Mucosa of stomach (tissue), 1 donor: Measurements from ENCODE around the gene KCTD2.
"Not testable (repeated sequence)": the region's sequence is repeated elsewhere in the genome, so short reads cannot be mapped to it uniquely, and the experiment has no call there.

Source experiments
- H3K27me3 ChIP-seq: one replicate; pipeline ENCODE4 v1.7.0; 2013; ENCODE audit warnings: mild to moderate bottlenecking, low read length; ENCODE audit not compliant: control insufficient read depth, insufficient read depth
- H3K36me3 ChIP-seq: one replicate; pipeline ENCODE4 v1.7.0; 2013; ENCODE audit warnings: low read length; ENCODE audit not compliant: control insufficient read depth, insufficient read depth
- H3K4me1 ChIP-seq: one replicate; pipeline ENCODE4 v1.7.0; 2013; ENCODE audit warnings: mild to moderate bottlenecking, low read length; ENCODE audit not compliant: control insufficient read depth, insufficient read depth
- H3K4me3 ChIP-seq: one replicate; pipeline ENCODE4 v1.7.0; 2013; ENCODE audit warnings: low read length
- H3K9ac ChIP-seq: one replicate; pipeline ENCODE4 v1.7.0; 2013; ENCODE audit warnings: mild to moderate bottlenecking, low read length, moderate library complexity
- H3K9me3 ChIP-seq: one replicate; pipeline ENCODE4 v1.7.0; 2013; ENCODE audit warnings: mild to moderate bottlenecking, low read length, moderate library complexity; ENCODE audit not compliant: control insufficient read depth
- donor health status: Pancreatic carcinoma.

The KCTD2 gene

DNA sequence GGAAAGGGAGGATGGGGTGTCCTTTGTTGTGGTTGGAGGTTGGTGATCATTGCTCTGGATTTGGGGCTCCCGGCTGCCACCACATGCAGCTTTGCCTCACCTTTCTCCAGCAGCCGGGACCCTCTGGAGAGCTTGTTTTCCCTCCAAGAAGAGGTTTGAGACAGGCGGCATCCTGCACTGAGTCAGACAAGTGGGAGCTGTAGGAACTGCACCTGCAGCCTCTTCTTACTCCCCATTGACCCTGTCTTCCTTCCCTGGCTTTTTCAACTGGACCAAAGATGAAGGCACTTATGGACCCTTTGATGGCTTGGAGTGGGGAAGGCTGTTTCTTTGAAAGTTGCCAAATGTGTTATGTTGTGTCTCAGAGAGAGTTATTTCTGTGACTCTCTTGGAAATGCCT lies 16.6 kb downstream of the KCTD2 start:
- H3K27me3 ChIP-seq, result no peaks in the 10 kb centered on the region
- H3K9ac ChIP-seq, result no peak overlapping the region
- no peaks in the 10 kb centered on the region for H3K4me1 ChIP-seq
- peaks cover 31% of the 10 kb centered on the region for H3K36me3 ChIP-seq
- no peak overlapping the region for H3K4me3 ChIP-seq
- H3K9me3 ChIP-seq, result no peaks in the 10 kb centered on the region

DNA sequence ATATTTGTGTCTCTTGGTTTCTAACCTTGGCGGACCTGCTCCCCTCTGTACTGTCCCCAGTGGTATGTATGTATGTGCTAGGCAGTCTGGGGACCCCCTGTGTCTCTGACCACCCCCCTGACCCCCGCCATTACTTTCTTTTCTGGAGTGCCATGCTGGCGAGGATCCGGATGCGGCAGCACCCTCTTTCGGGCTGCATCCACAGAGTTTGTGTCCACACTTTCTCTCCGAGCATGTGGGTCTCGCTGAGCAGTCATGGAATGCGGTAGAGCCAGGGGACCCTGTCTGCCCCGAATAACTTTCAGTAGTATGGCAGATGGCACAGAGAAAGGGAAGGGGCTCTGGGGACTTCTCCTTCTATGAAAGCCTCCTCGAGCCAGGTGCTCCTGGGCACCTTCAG lies 17.0 kb downstream of the KCTD2 start:
- H3K4me3 ChIP-seq, result no peak overlapping the region
- H3K9ac ChIP-seq, result no peak overlapping the region
- H3K36me3 ChIP-seq, result peaks cover 31% of the 10 kb centered on the region
- no peaks in the 10 kb centered on the region for H3K9me3 ChIP-seq
- H3K27me3 ChIP-seq, result no peaks in the 10 kb centered on the region
- H3K4me1 ChIP-seq, result no peaks in the 10 kb centered on the region

DNA sequence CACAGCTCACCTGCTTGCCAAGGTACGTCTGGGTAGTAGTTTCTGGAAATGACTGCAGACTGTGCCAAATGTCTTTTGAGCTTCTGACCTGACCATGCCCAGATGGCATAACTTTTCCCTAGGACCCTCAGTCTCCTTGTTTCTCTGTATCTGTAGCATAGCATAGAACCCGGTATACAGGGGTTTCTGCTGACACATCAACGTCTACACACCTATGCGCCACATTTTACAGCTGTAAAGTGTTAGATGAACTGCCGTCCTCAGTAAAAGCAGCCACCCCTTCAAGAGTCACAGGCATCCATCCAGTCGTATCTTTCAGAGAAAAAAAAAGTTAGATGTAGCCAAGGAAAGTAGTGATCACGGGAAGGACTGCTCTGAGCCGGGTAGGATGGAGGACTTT lies 17.4 kb downstream of the KCTD2 start:
- no peaks in the 10 kb centered on the region for H3K27me3 ChIP-seq
- no peaks in the 10 kb centered on the region for H3K4me1 ChIP-seq
- peaks cover 31% of the 10 kb centered on the region for H3K36me3 ChIP-seq
- H3K4me3 ChIP-seq, result no peak overlapping the region
- H3K9ac ChIP-seq, result no peak overlapping the region
- H3K9me3 ChIP-seq, result no peaks in the 10 kb centered on the region

DNA sequence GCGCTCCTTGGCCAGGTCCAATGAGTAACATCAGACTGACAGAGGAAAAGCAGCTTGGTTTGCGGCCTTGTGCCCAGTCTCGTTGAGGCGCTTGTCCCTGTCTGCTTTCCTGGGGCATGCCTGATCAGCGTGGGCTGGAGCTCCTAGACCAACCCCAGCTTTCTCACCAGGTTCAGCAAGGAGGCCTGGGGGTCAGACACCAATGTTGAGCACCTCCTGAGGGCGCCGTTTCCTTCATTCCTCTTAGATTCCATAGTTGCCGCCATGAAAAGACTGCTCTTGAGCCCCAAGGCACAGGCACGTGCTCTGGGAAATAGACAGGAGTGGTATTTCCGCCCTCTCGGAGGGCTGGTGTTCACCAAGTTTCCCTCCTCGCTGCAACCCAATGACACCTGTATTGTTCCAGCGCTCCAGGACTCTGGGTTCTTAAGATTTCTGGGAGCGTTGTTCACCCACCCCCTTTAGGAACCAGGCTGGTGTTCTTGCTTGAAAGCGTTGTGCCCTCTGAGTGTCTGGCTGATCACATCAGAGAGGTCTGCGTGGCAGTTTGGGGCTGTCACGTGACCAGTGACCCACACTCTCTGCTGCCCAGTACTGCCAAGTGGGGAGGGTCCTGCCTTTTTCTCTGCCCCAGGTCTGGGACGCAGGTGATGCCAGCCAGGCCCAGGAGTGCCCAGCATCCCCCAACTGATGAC lies 18.0 kb downstream of the KCTD2 start:
- Histone ChIP-seq H3K36me3 (peaks cover 31% of the 10 kb centered on the region), H3K9me3 (no peaks in the 10 kb centered on the region), H3K9ac (no peak overlapping the region), H3K27me3 (no peaks in the 10 kb centered on the region), H3K4me1 (no peaks in the 10 kb centered on the region), H3K4me3 (no peak overlapping the region)

DNA sequence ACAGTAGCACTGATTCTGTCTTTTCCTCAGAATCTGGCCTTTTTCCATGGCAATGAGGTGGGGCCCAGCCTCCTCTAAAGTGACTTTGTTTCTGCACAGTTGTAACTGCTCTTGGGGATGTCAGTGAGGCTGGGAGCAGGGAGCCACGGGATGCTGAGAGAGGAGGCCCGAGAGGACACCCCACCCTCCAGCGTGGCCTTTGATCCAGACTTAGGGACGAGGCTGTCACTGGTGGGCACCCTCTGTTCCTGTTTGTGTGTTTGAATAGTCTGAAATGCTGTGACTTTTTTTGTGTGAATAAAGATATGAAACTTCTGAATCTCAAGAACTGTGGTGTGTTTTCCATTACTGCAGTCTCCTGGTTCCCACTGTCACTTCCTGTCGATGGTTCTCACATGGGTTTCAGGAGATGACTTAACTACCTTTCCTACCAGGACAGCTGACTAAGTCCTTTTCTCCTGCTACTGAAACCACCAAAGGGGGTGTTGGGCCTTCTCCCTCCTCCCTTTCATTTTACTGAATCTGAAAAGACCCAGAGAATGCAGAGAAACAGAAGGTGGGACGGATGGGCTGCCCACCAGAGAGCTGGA lies 18.6 kb downstream of the KCTD2 start:
- Histone ChIP-seq H3K9ac (no peak overlapping the region), H3K36me3 (peaks cover 30% of the 10 kb centered on the region)

DNA sequence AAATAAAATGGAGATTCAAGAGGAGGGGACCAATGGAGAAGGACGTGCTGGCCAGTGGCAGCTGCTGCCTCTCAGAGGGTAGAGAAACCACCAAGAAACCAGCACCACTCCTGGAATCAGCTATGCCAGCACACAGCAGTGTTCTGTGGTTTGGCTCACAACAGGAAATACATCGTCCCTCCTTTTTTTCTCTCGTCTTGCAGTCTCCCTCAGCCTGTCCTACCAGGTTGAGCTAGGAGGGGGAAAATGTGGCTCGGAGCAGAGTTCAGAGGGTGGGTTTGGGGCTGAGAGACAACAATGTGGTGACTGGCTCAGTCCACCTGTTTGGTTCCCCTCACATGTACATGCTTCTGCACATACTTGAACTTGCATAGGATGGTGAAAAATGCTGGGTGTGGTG lies 20.8 kb downstream of the KCTD2 start:
- Histone ChIP-seq H3K4me3 (no peak overlapping the region), H3K27me3 (no peaks in the 10 kb centered on the region), H3K9ac (no peak overlapping the region), H3K36me3 (peaks cover 18% of the 10 kb centered on the region), H3K4me1 (no peaks in the 10 kb centered on the region), H3K9me3 (no peaks in the 10 kb centered on the region)

More for the DNA sequence above, 18.6 kb downstream of the KCTD2 start:
- Histone ChIP-seq H3K4me3 (no peak overlapping the region), H3K9me3 (no peaks in the 10 kb centered on the region), H3K27me3 (no peaks in the 10 kb centered on the region), H3K4me1 (no peaks in the 10 kb centered on the region)

- peaks cover 9% of the 10 kb centered on the region for H3K36me3 ChIP-seq
- no peak overlapping the region for H3K4me3 ChIP-seq
- H3K9me3 ChIP-seq, result no peaks in the 10 kb centered on the region
- H3K4me1 ChIP-seq, result no peaks in the 10 kb centered on the region
- no peak overlapping the region for H3K9ac ChIP-seq
- no peaks in the 10 kb centered on the region for H3K27me3 ChIP-seq
Measured at GRCh38 chr17:75068750-75069149, 21.7 kb downstream of the KCTD2 start.

DNA sequence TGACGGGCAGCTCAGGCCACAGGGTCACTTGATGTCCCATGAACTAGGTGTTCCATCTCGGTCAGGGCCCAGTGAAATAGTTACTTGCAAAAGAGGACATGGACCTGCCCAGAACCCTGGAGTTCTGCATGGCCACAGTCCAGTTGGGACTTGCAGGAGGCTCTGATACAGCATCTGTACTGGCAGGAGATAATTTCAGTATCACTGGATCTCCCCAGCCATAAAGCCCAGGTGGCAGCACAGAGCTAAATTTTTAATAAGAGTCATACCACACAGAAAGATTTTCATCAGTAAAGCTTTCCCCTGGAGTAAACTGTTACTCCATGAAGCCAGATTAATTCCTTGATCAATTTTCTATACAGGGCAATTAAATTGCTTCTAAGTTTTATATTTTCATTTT lies 22.8 kb downstream of the KCTD2 start:
- no peaks in the 10 kb centered on the region for H3K9me3 ChIP-seq

DNA sequence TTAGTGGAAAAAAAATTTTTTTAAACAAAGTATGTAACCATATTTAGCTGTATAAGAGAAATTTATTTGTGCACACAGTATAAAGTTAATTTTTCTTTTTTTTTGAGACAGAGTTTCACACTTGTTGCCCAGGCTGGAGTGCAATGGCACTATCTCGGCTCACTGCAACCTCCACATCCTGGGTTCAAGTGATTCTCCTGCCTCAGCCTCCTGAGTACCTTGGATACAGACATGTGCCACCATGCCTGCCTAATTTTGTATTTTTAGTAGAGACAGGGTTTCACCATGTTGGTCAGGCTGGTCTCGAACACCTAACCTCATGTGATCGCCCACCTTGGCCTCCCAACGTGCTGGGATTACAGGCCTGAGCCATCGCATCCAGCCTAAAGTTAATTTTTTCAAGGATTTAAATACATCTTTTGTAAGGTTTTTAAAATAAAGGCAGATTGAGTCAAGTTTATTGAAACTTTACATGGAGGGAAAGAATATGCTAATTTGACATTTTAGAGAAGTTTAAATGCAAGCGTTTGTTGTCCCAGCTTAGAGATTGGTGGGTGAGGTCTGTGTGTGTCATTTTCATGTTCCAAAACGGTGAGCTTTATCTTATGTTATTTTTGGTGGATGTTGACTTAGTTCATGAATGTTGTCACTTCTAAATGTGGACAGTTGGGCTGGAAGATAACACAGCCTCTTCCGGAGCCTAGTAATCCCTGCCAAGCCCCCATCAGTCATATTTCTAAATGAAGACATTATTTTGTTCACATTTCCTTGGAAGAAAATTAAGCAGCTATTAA lies 24.6 kb downstream of the KCTD2 start:
- H3K36me3 ChIP-seq, H3K4me3 ChIP-seq, H3K9me3 ChIP-seq, H3K9ac ChIP-seq, H3K4me1 ChIP-seq, H3K27me3 ChIP-seq: not testable (repeated sequence)

More for the DNA sequence above, 22.8 kb downstream of the KCTD2 start:
- Histone ChIP-seq H3K27me3 (no peaks in the 10 kb centered on the region), H3K36me3 (no peaks in the 10 kb centered on the region), H3K9ac (no peak overlapping the region), H3K4me1 (no peaks in the 10 kb centered on the region), H3K4me3 (no peak overlapping the region)

GRCh38 chr17:75072909-75073308 lies 25.9 kb downstream of the KCTD2 start:
- H3K36me3 ChIP-seq, H3K9me3 ChIP-seq, H3K27me3 ChIP-seq, H3K4me3 ChIP-seq, H3K9ac ChIP-seq: not testable (repeated sequence)
- H3K4me1 ChIP-seq, result peaks cover 12% of the 10 kb centered on the region

GRCh38 chr17:75073618-75074047 lies 26.6 kb downstream of the KCTD2 start:
- Histone ChIP-seq H3K27me3 (no peaks in the 10 kb centered on the region), H3K9me3 (no peaks in the 10 kb centered on the region), H3K9ac (no peak overlapping the region), H3K36me3 (no peaks in the 10 kb centered on the region), H3K4me1 (peaks cover 20% of the 10 kb centered on the region), H3K4me3 (no peak overlapping the region)

- peaks cover 29% of the 10 kb centered on the region for H3K4me1 ChIP-seq
- no peak overlapping the region for H3K9ac ChIP-seq
- no peak overlapping the region for H3K4me3 ChIP-seq
- no peaks in the 10 kb centered on the region for H3K27me3 ChIP-seq
- no peaks in the 10 kb centered on the region for H3K9me3 ChIP-seq
- H3K36me3 ChIP-seq, result no peaks in the 10 kb centered on the region
Measured at GRCh38 chr17:75074532-75074931, 27.5 kb downstream of the KCTD2 start.
